Measurements from ENCODE around the gene ING1.
"Not testable (repeated sequence)": the region's sequence is repeated elsewhere in the genome, so short reads cannot be mapped to it uniquely, and the experiment has no call there.

Gene ING1

DNA sequence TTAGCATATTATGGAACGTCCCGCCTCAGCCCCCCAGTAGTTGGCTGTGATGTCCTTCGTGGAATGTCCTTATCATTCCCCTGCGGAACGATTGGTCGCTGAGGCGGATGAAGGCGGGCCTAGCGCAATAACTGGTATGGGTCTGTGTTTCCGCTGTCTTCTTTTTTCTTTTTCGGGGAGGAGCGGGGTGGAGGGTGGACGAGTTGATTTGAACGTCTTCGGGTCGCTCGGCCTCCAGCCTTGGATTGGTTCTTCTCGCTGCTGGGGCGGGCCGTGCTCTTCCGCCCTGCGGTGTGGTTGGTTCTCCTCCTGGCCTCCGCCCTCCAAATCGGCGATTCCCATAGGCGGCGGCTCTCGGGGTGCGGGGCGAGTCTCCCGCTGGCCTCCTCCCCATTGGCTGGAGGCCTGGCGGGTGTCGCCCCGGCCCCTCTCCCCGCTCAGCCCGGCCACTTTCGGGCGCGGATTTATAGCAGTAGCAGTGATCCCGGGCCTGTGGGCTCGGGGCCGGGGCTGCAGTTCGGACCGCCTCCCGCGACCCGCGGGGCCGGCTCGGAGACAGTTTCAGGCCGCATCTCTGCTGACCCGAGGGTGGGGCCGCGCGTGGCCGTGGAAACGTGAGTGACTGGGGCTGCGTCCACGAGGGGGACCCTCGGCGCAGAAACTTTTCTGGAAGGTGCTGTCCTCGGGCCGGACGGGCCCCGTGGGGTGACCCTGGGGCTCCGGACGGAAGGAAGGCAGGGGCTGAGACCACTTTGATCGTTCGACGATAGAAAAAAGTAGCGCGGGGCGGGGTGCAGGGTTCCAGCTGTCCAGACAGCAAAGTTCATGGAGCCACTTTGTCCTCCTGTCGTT is 2.1 kb downstream of the ING1 start:
- peak; percentile 97 for DNase-seq (ENCODE audit: low spot score)

DNA sequence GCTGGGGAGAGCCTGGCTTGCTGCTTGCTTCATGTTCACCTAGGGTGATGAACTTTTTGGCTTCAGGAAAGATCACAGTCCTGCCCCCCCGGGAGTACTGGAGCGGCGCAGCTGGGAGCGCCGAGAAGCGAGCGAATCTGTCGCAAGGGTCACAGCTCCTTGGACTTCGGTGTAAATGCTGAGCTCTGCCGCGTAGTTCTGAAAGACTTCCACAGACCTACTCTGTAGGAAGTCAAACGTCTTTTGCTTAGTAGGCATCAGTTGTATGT is 2.7 kb downstream of the ING1 start:
- no peak for DNase-seq (ENCODE audit: low spot score)

DNA sequence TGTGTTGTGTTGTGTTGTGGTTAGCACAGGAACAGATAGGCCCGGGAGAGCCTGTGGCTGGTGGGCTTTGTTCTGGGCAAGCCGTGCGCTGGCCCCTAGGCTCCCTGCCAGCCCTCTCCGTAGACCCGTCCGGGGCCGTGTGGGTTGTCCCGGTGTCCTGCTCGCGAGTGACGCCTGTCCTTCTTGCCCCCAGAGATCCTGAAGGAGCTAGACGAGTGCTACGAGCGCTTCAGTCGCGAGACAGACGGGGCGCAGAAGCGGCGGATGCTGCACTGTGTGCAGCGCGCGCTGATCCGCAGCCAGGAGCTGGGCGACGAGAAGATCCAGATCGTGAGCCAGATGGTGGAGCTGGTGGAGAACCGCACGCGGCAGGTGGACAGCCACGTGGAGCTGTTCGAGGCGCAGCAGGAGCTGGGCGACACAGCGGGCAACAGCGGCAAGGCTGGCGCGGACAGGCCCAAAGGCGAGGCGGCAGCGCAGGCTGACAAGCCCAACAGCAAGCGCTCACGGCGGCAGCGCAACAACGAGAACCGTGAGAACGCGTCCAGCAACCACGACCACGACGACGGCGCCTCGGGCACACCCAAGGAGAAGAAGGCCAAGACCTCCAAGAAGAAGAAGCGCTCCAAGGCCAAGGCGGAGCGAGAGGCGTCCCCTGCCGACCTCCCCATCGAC is 5.7 kb downstream of the ING1 start:
- DNase-seq (ENCODE audit: low spot score) = no peak

DNA sequence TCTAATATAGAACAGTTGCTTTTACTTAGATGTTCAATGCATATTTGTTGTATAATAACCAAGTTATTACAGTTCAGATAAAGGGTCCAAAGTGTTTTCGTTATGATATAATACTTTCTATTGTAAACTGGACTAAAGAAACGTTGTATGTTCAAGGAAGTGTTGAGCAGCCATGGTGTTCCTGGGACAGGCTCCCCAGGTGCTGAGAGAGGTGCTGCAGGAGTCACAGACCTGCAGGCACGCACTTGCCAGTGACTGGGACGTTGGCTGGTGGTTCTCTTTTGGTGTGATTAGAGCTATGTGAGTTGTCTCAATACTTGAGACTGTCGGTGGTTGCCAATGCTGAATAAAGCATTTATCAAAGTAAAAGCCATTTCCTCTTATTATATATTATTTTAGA is 9.5 kb downstream of the ING1 start:
- no peak for DNase-seq (ENCODE audit: low spot score)

DNA sequence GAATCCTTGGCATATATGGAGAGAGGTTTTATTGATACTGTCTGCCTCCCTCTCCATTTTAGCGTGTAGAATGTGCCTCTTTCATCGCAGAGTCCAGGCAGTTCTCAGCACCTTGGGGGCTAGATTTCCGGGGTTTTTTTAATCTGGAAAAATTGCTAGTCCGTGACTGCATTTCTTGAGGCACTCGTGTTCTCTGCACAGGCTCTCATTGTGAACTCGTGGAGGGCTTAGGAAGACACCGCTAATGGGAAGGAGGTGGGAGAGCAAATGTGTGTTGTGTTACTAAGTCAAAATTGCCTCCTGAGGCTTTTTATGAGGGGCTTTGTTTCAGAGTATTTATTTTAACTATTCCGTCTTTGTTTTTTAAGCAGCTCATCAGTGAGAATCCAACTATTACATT is 10.1 kb downstream of the ING1 start:
- DNase-seq (ENCODE audit: low spot score) = no peak

DNA sequence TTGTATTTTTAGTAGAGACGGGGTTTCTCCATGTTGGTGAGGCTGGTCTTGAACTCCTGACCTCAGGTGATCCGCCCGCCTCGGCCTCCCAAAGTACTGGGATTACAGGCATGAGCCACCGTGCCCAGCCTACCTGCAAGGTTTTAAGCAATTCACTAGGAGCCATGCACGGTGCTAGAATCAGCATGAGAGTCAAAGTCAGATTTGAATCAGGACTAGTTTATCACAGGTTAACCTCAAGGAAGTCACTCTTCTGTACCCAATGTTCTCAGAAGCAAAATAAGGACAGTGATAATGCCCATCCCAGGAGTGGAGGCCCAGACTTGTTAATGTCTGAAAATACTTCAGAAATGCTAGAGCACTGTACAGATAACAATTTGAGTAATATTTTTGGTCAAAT is 12.7 kb downstream of the ING1 start:
- not testable (repeated sequence) for DNase-seq (ENCODE audit: low spot score)

DNA sequence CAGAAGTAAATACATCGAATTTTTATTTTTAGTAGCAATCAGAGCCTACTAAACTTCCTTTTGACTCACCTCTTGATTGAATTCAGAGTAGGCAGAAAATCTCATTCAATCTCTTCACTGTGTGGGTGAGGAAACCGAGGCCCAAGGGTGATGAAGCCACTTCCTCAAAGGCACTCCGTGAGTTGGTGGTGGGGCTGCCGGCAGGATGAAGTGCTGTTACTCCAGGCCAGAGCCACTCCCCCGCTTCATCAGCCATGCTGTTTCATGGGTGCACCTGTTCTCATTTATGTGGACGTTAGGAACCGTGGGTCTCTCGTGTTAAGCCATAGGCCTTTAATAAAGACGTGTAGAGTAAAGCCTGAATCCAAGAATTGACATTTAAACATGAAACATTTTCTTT is 13.2 kb downstream of the ING1 start:
- no peak for DNase-seq (ENCODE audit: low spot score)

DNA sequence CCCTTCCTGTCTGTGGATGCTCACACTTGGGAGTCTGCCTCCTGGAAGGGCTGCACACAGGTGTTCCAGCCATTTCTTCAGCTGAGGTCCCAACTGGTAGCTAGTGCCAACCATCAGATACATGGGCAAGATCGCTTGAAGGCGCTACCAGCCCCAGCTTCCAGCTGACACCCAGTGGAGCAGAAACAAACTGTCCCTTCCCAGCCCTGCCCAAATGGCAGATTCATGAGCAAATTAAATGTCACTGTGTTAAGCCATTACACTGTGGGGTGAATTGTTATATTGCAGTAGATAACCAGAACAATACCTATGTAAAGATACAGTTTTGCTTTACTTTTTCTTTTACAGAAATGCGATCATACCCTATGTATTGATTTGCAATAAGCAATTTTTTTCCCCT is 17.6 kb downstream of the ING1 start:
- DNase-seq (ENCODE audit: low spot score) = no peak

DNA sequence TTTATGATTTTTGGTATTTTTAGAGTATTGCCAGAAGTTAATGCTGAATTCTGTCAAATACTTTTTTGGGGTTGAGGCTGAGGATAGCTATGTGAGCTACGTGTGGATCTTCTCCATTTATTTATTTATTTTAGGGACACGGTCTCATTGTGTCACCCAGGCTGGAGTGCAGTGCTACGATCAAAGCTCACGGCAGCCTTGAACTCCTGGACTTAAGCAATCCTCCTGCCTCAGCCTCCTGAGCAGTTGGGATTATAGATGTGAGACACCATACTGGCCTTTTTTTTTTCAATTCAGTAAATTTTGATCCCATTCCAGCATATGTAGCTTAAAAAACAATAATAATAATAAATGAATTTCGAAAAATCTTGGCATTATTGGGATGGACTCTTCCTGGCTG is 21.1 kb downstream of the ING1 start:
- DNase-seq (ENCODE audit: low spot score) = no peak

DNA sequence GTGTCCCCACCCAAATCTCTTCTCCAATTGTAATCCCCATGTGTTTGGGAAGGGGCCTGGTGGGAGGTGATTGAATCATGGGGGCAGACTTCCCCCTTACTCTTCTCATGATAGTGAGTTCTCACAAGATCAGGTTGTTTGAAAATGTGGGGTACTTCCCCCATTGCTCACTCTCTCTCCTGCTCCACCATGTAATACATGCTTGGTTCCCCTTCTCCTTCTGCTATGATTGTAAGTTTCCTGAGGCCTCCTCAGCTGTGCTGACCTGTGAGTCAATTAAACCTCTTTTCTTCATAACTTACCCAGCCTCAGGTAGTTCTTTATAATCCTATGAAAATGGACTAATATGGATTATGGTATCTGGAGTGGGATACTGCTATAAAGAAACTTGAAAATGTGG is 24.1 kb downstream of the ING1 start:
- no peak for DNase-seq (ENCODE audit: low spot score)

DNA sequence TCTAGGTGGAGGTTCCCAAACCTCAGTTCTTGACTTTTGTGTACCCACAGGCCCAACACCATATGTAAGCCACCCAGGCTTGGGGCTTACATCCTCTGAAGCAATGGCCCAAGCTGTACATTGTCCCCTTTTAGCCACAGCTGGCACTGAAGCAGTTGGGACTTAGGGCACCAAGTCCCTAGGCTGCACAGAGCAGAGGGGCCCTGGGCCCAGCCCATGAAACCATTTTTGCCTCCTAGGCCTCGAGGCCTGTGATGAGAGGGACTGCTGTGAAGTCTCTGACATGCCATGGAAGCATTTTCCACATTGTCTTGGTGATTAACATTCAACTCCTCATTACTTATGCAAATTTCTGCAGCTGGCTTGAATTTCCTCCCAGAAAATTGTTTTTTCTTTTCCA is 30.2 kb downstream of the ING1 start:
- DNase-seq (ENCODE audit: low spot score) = no peak

DNA sequence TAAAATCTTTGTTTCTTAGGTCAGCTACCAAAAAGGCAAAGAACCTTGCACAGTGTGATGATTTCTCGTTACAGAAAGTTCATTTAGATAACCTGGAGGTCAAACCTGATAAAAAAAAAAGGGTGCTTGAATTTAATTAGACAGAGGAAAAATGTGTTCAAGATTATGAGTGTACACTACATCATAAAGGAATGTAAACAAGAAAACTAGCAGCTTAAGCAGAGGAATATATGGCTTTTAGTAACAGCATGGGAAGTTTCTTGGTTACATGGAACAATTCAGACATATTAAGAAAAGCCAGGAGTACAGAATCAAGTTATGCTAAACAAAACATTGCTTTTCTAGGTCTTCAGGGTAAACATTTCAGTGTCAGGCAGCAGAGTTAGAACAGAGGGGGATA is 32.9 kb downstream of the ING1 start:
- no peak for DNase-seq (ENCODE audit: low spot score)

DNA sequence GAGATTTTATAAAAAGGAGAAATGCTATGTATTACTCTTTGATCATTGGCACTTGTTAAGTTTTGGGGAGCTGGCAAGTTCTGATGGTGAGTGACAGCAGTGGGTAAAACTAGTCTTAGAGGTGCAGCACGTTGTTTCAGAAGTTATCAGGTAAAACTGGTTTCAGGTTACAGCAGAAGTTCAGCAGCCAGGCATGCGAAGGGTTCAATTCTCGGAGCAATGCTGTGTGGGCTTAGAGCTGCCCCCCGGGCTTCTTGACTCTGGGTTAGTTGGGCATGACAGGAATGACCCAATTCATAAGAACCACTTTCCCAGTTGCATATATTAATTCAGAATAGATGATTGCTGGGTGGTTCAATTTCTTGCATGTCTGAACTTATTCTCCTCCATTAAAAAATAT is 34.8 kb downstream of the ING1 start:
- DNase-seq (ENCODE audit: low spot score) = no peak

DNA sequence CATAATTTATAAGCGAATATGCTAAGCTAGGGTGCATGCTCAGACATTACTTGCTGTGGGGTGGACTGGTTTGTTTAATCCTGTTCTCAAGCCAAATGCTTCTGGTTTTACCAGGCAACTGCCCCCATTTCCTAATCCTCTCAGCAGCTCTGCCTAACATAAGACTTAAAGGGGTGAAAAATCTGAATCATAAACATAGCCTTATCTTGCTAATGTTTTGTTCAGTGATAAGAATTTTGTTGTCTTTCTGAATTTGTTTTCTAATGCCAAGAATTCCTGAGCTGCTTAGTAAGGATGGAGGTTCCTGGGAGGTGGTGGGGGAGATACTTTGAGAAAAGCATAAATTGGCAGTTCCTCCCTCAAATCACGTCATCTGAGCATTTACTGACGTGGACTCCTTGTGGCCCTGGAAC is 42.7 kb downstream of the ING1 start:
- no peak for DNase-seq (ENCODE audit: low spot score)

DNA sequence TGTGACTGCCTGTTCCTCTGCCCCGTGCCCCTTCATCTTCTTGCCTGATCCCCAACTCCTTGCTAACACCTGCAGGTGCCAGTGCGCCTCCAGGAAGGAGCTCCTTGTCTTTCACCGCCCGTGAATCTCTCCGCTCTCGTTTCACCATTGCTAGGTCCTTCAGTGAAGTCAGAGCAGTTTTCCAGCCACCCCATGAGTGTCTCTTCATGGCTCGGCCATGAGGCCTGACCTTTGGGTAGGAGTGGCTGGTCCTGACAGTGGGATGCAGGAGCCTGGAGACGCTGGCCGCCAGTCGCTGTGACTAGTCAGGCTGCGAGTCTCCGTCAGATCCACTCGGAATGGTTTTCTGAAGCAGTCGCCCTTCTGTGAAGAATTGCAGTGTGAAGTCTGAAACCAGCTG is 43.8 kb downstream of the ING1 start:
- DNase-seq (ENCODE audit: low spot score) = no peak

DNA sequence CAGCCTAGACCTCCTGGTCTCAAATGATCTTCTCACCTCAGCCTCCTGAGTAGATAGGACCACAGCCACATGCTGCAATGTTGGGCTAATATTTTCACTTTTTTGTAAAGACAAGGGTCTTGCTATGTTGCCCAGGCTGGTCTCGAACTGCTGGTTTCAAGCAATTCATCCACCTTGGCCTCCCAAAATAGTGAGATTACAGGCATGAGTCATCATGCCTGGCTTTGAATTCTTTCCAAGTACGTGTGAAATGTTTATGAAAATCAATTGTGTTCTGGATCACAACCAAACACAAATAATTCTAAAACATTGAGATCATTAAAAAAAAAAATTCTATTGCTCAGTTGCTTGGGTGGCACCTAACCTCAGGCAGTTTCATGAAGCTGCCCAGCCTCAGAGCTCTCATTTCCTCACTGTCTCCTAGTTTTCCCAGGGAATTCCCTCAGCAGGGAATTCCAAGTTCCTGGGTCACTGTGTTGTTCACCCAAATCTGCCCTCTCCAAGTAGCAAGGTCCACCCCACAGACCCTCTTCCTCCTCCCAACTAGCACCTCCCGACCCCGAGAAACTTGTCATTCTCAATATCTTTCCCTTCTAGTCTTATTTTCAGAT is 44.8 kb downstream of the ING1 start:
- no peak for DNase-seq (ENCODE audit: low spot score)

DNA sequence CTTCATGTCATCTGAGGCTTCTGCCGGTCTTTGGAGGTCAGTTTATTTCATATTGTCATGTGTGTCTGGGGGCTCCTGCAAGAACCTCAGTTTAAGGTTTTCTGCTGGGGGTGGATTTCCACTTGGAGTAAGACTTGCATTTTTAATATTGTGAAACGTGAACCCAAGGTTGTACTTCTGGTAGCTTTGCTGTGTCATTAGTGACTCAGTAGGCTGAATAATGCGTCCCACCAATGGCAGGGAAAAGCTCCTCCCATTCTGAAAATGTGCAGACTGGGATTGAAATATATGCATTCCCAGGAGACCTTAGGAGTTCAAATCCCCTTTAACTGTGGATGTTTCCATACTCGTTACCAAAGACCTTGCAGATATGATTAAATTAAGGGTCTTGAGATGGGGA is 46.2 kb downstream of the ING1 start:
- DNase-seq (ENCODE audit: low spot score) = no peak

DNA sequence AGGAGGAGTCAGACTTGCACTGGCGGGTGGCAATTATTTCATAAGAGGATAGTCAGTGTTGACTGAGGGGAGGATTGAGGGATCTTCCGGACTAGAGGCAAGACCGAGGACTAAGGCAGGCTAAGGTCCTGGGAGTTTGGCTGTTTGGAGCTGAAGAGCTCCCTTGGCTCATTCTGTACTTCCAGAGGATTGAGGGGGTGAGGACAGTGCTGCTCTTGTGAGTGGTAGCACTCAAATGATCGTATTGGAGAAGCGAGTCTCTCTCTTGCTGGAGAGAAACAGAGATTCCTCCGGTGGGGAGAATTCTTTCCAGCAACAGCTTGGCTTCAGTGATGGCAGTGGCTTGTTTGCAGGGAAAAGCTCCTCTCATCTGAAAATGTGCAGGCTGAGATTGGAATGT is 47.1 kb downstream of the ING1 start:
- DNase-seq (ENCODE audit: low spot score) = no peak

DNA sequence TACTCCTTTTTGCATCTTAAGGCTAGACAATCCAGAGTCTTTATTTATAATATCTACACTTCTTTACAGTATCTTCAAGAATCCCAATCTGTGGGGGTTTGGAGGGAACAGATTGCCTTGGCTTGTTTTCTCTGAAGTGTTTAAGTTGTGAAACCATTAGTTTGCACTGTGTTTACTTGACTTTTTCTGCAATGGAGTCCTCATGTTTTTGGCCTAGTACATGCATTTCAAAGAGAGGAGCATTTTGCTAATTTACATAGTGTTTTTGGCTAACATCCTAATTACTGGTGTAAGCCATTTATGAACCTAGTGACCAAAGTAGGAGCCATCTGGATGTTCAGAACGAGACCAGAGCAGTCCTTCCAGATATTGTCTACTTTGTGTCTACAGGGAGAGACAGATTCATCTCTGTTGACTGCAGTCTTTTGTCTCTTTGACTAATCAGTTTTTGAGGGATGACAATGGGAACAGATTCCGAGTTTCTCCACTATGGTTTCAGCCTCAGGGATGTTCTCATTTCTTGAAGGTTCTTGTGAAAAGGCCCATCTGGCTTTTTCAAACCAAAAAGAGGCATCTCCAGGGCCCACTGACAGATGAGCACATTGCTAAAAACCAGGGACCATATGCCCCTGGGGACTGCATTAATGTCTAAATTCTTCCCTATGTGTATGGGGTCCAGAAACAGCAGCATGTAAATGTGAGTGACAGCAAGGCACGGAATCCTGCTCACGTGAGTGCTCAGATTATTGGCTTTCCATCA is 53.4 kb downstream of the ING1 start:
- DNase-seq (ENCODE audit: low spot score) = no peak

DNA sequence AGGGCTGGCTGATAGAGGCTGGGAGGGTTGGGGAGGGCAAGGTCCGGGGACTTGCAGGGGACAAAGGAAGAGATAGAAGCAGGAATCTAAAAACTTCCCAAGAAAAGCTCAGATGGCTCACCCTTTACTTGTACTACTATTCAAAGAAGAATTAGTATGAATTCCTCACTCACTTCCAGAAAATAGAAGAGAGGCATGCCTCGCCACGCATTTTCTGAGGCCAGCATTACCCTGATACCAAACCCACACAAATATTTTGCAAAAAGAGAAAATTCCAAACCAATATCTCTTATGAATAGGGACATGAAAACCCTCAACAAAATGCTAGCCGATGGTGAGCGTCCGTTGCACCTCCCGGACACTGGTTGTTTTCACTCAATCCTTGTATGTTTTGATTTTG is 54.0 kb downstream of the ING1 start:
- DNase-seq (ENCODE audit: low spot score) = no peak

DNA sequence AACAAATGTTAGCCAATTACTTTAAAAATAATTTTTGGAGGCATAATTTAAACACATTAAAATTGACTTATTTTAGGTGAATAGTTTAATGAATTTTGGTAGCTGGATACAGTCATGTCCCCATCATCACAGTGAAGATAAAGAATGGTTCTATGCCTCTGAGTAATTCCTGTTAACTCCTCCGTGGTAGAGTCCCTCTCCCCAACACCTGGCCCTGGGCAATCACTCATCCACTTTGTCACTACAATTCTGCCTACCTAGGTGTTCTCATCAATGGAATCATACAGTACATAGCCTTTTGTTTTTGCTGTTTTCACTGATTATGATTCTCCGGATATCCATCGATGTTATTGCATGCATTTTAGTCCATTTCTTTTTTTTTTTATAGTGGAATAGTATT is 55.6 kb downstream of the ING1 start:
- DNase-seq (ENCODE audit: low spot score) = no peak

DNA sequence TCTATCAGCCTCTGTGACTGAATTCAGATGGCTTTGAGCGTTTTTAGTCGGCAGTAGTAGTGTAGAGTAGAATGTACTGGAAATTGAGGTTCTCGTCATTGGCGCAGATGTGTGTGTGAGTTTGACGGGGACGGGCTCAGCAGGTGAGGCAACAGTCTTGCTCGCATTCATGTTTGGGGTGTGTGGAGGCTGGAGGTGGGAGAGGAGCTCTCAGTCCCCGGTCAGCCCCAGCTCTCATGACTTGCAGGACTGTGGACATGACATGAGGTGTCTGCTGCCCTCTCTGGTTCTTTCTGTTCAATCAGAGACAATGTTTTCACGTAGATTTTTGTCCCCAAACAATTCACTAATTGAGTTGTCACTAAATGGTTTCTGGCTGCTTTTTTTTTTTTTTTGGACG is 57.2 kb downstream of the ING1 start:
- DNase-seq (ENCODE audit: low spot score) = no peak

DNA sequence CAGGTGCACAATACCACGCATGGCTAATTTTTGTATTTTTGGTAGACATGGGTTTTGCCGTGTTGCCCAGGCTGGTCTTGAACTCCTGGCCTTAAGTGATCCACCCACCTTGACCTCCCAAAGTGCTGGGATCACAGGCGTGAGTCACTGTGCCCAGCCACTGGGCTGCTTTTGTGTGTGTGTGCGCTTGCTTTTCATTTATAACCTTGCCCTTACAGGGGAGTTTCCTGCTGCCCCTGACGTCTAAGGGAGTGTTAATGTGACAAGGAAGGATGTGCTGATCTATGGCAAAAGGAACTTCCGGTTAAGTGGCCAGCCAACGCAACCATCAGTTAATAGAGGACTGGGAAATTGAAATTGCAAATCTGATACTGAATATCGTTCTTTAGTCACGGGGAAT is 57.7 kb downstream of the ING1 start:
- DNase-seq (ENCODE audit: low spot score) = no peak

Data from iPS-NIHi11 (cell line).